HG03095 (cell line): ENCODE results near the gene BLOC1S2.
"Not testable (repeated sequence)": the region's sequence is repeated elsewhere in the genome, so short reads cannot be mapped to it uniquely, and the experiment has no call there.

Source experiments
- ATAC-seq: cut with Tn5 transposase; IDR thresholded peaks from one replicate; pipeline ENCODE4 v1.9.1; 2021; ENCODE audit warnings: moderate library complexity; ENCODE audit not compliant: unreplicated experiment

Gene BLOC1S2

GRCh38 chr10:100292300-100292699 is 5.8 kb upstream of the BLOC1S2 start:
- not testable (repeated sequence) for ATAC-seq

- ATAC-seq: no peak
Observed at GRCh38 chr10:100291356-100291755, 4.9 kb upstream of the BLOC1S2 start.

DNA sequence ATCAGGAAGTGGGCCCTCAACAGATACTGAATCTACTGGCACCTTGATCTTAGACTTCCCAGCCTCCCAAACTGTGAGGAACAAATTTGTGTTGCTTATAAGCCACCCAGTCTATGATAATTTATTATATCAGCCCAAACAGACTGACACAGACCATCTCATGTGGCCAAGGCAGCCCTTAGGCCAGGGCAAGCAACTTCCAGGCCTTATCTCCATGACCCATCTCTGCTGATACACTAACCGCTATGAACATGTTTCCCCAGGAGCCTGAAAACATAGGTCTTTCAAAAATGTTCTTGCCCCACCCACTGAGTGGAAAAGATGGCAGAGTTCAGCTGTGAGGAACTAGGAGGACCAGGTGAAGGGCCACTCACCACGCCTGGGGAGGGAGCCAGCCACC is 3.2 kb upstream of the BLOC1S2 start:
- no peak for ATAC-seq

GRCh38 chr10:100288196-100288595 is 1.7 kb upstream of the BLOC1S2 start:
- no peak for ATAC-seq

DNA sequence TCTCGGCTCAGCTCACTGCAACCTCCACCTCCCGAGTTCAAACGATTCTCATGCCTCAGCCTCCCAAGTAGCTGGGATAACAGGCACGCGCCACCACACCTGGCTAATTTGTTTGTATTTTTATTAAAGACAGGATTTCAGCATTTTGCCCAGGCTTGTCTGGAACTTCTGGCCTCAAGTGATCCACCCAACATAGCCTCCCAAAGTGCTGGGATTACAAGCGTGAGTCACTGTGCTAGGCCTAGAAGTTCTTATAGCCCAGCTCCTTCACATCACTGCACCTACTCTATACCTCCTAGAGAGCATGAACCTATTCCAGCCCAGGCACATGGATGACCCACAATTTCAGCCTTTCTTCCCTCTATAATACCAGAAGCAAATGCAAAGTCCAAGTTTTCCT is 1.3 kb upstream of the BLOC1S2 start:
- ATAC-seq: no peak

- not testable (repeated sequence) for ATAC-seq
Observed at GRCh38 chr10:100285326-100285725, 1.2 kb downstream of the BLOC1S2 start.

DNA sequence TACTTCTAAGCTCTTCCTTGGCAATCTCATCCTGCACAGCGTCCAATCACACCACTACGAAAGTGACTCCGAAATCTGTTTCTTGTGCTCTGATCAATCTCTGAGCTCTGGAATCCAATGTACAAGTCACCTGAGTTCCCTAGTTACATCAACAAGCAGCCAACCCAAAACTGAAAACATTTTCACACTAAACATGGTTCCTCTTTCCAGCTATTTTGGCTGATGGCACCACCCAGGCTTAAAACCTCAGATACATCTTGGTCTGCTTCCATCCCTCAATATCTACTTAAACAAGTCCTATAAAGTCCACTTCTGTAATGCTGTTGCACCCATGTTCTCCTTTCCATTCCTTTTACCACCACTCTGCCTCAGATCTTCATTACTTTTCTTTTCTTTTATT is 3.6 kb downstream of the BLOC1S2 start:
- no peak for ATAC-seq

DNA sequence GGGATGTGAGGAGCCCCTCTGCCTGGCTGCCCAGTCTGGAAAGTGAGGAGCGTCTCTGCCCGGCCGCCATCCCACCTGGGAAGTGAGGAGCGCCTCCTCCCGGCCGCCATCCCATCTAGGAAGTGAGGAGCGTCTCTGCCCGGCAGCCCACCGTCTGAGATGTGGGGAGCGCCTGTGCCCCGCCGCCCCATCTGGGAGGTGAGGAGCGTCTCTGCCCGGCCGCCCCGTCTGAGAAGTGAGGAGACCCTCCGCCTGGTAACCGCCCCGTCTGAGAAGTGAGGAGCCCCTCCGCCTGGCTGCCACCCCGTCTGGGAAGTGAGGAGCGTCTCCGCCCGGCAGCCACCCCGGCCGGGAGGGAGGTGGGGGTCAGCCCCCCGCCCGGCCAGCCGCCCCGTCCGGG is 9.5 kb downstream of the BLOC1S2 start:
- not testable (repeated sequence) for ATAC-seq

DNA sequence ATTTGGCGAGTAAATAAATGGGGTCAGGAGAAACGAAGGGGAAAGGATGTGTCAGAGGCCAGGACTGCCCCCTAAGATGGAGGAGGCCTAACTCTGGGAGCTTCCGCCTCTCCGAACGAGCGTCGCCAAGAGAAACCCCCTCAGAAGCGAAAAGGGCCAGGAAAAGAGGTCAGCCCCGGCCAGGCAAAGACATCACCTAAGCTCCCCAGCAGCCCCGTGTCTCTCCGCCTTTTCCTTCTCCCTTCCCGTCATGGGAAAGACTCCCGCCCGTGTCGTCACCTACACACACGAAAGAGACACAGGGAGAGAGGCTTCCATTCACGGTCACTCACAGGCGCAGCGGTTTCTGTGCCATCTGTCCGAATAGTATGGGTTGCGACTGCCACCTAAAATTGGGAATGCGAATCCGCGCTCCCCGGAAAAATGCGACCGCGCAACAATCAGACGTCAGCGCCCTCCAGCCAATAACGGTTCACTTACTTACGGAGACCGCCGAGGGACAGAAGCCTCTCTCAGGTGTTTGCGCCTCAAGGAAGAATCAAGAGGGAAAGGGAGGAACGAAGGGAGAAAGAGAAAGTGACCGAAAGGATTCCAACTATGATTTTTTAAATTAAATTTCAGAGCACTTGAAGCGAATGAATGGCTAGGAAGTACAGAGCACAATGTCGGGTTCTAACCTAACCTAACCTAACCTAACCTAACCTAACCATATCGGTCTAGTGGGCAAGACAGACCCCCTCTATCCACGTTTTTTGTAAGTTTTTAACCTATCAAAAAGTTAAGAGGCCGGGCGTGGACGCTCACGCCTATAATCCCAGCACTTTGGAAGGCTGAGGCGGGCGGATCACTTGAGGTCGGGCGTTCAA is 19.0 kb downstream of the BLOC1S2 start, which contains the start of gene CWF19L1:
Gene CWF19L1 (minus strand): TSS at position 400 of the 866 bp plus-strand sequence. CDS start 45 bp downstream, at position 355.
- ATAC-seq: peak; percentile 57

GRCh38 chr10:100265821-100266485 is 20.5 kb downstream of the BLOC1S2 start:
- no peak for ATAC-seq

DNA sequence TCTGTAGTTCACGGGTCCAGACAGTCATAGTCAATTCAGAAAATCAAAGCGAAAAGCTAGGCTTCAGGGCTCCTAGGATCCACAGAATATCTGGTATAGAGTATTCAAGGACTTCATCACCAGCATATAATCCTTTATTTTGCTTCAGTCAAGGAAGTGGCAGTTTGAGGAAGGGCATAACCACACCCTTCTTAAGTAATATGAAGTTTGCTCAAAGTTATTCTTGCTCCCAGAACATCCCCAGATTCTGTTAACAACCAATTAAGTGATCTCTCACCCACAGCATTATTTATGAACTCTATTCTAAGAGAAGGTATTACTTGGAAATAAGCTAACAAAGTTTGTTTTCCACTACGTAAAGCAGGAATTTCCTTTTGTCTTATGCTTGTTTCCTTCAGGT is 32.3 kb downstream of the BLOC1S2 start:
- no peak for ATAC-seq

- ATAC-seq: no peak
Observed at GRCh38 chr10:100253041-100253440, 33.4 kb downstream of the BLOC1S2 start.

GRCh38 chr10:100248820-100249219 is 37.7 kb downstream of the BLOC1S2 start:
- ATAC-seq: no peak

- ATAC-seq: no peak
Observed at GRCh38 chr10:100245484-100246220, 40.8 kb downstream of the BLOC1S2 start.

GRCh38 chr10:100239851-100240250 is 46.6 kb downstream of the BLOC1S2 start:
- no peak for ATAC-seq

GRCh38 chr10:100238429-100238828 is 48.1 kb downstream of the BLOC1S2 start:
- ATAC-seq: no peak

DNA sequence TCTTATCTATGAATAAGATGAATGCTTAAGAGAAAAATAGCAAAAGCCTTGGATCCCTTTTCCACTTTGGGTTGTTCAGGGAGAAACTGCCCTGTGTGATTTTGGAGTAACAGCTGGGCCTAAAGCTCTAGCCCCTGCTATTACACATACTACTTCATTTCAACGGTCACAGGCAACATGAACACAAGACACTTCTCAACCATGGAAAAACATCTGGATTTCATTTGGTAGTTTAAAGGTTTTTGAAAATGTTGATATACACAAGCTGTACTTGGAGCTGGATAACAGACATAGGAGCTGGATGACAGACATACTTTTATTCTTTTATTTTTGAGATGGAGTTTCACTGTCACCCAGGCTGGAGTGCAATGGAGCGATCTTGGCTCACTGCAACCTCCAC is 54.4 kb downstream of the BLOC1S2 start:
- no peak for ATAC-seq

- ATAC-seq: no peak
Observed at GRCh38 chr10:100229819-100230422, 56.6 kb downstream of the BLOC1S2 start.

GRCh38 chr10:100223879-100224278 is 62.6 kb downstream of the BLOC1S2 start:
- ATAC-seq: no peak
